H1 (cell line): ENCODE data around the gene CRB2.

Source experiments
- BCL11A ChIP-seq, 2 experiments: IDR thresholded peaks; one replicate each; pipeline ENCODE4 v1.6.1; 2011; ENCODE audit warnings: low read depth in 2 of 2, low read length in 2 of 2, mild to moderate bottlenecking in 2 of 2
- CEBPB ChIP-seq: IDR thresholded peaks from 2 replicates; pipeline ENCODE4 v1.6.1; 2012; ENCODE audit warnings: low read depth, low read length
- EGR1 ChIP-seq: IDR thresholded peaks from 2 replicates; pipeline ENCODE4 v1.6.1; 2011; ENCODE audit warnings: low read depth, low read length, borderline replicate concordance
- HDAC2 ChIP-seq, 2 experiments: fragments of 300-600 bp in 1 of 2; sonication (generic) in 1 of 2; IDR thresholded peaks; 2 replicates each; pipeline ENCODE4 v1.6.1; 2011 to 2012; ENCODE audit warnings: low read depth in 2 of 2, low read length in 2 of 2, mild to moderate bottlenecking in 2 of 2, moderate library complexity in 2 of 2, borderline replicate concordance in 1 of 2, inconsistent platforms in 1 of 2
- JUND ChIP-seq: IDR thresholded peaks from 2 replicates; pipeline ENCODE4 v1.6.1; 2011; ENCODE audit warnings: mild to moderate bottlenecking, improper control_type of control experiment, low read length
- NRF1 ChIP-seq: IDR thresholded peaks from 2 replicates; pipeline ENCODE4 v1.6.1; 2011; ENCODE audit warnings: mild to moderate bottlenecking, low read depth, low read length, improper control_type of control experiment
- PHF8 ChIP-seq: fragments of 200-600 bp; sonication (generic); conservative IDR thresholded peaks from 2 replicates; pipeline ENCODE4 v1.7.1; 2012; ENCODE audit warnings: low read depth, mild to moderate bottlenecking, inconsistent platforms, low read length, moderate library complexity
- POLR2AphosphoS5 ChIP-seq: IDR thresholded peaks from 2 replicates; pipeline ENCODE4 v1.6.1; 2011; ENCODE audit warnings: low read depth, low read length
- TF ChIP-seq, protein P1 (sequence below), 3 experiments: IDR thresholded peaks; 1 replicate in 2 of 3; 2 replicates in 1 of 3; pipeline versions ENCODE4 v1.5.1 to v1.6.1; 2011; ENCODE audit warnings: low read length in 3 of 3, mild to moderate bottlenecking in 3 of 3, inconsistent platforms in 2 of 3, low read depth in 1 of 3, moderate library complexity in 1 of 3; ENCODE audit not compliant: insufficient read depth in 1 of 3; ENCODE audit errors: control extremely low read depth in 1 of 3
- TF ChIP-seq, protein P2 (sequence below): IDR thresholded peaks from 2 replicates; pipeline ENCODE4 v1.6.1; 2011; ENCODE audit warnings: low read length, improper control_type of control experiment

DNA sequence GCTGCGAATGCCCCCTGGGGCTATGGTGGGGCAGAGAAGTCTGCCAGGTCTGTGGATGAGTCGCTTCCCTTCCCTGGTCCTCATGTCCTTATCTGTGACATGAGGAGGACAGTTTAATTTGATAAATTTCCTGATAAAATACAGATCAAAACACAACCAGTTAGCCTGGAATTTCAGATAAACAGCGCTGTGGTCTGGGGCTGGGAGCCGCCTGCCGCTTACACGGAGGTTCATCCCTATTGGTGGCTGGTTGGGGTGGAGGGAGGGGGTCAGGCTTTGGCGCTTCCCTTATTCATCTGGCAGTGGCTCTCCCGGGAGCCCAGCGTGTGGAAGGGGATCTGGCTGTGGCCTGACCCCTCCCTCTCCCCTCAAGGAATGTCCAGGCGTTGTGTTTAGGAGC lies 17.9 kb downstream of the CRB2 start:
- TF ChIP-seq EGR1, result no peak
- no peak for TF ChIP-seq POLR2AphosphoS5
- TF ChIP-seq, protein P1, sequence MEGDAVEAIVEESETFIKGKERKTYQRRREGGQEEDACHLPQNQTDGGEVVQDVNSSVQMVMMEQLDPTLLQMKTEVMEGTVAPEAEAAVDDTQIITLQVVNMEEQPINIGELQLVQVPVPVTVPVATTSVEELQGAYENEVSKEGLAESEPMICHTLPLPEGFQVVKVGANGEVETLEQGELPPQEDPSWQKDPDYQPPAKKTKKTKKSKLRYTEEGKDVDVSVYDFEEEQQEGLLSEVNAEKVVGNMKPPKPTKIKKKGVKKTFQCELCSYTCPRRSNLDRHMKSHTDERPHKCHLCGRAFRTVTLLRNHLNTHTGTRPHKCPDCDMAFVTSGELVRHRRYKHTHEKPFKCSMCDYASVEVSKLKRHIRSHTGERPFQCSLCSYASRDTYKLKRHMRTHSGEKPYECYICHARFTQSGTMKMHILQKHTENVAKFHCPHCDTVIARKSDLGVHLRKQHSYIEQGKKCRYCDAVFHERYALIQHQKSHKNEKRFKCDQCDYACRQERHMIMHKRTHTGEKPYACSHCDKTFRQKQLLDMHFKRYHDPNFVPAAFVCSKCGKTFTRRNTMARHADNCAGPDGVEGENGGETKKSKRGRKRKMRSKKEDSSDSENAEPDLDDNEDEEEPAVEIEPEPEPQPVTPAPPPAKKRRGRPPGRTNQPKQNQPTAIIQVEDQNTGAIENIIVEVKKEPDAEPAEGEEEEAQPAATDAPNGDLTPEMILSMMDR (IDR thresholded peaks at IDR 0.05; ENCODE audit: control extremely low read depth in 1 of 3, insufficient read depth in 1 of 3, low read depth in 1 of 3, low read length in 3 of 3), result no peak
- TF ChIP-seq PHF8, result no peak
- TF ChIP-seq NRF1, result no peak
- no peak for TF ChIP-seq BCL11A (IDR thresholded peaks at IDR 0.05; ENCODE audit: low read depth in 2 of 2, low read length in 2 of 2)
- no peak for TF ChIP-seq CEBPB
- no peak for TF ChIP-seq HDAC2 (IDR thresholded peaks at IDR 0.05; ENCODE audit: borderline replicate concordance in 1 of 2, low read depth in 2 of 2, low read length in 2 of 2)
- TF ChIP-seq, protein P2, sequence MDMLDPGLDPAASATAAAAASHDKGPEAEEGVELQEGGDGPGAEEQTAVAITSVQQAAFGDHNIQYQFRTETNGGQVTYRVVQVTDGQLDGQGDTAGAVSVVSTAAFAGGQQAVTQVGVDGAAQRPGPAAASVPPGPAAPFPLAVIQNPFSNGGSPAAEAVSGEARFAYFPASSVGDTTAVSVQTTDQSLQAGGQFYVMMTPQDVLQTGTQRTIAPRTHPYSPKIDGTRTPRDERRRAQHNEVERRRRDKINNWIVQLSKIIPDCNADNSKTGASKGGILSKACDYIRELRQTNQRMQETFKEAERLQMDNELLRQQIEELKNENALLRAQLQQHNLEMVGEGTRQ, result no peak
- no peak for TF ChIP-seq JUND
